GM21825 (cell line): ENCODE data around the gene UVSSA.

Experiments used
- ATAC-seq: cut with Tn5 transposase; IDR thresholded peaks from one replicate; pipeline ENCODE4 v1.9.1; 2021; ENCODE audit warnings: mild to moderate bottlenecking, moderate library complexity; ENCODE audit not compliant: unreplicated experiment

The UVSSA gene, protein sequence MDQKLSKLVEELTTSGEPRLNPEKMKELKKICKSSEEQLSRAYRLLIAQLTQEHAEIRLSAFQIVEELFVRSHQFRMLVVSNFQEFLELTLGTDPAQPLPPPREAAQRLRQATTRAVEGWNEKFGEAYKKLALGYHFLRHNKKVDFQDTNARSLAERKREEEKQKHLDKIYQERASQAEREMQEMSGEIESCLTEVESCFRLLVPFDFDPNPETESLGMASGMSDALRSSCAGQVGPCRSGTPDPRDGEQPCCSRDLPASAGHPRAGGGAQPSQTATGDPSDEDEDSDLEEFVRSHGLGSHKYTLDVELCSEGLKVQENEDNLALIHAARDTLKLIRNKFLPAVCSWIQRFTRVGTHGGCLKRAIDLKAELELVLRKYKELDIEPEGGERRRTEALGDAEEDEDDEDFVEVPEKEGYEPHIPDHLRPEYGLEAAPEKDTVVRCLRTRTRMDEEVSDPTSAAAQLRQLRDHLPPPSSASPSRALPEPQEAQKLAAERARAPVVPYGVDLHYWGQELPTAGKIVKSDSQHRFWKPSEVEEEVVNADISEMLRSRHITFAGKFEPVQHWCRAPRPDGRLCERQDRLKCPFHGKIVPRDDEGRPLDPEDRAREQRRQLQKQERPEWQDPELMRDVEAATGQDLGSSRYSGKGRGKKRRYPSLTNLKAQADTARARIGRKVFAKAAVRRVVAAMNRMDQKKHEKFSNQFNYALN

DNA sequence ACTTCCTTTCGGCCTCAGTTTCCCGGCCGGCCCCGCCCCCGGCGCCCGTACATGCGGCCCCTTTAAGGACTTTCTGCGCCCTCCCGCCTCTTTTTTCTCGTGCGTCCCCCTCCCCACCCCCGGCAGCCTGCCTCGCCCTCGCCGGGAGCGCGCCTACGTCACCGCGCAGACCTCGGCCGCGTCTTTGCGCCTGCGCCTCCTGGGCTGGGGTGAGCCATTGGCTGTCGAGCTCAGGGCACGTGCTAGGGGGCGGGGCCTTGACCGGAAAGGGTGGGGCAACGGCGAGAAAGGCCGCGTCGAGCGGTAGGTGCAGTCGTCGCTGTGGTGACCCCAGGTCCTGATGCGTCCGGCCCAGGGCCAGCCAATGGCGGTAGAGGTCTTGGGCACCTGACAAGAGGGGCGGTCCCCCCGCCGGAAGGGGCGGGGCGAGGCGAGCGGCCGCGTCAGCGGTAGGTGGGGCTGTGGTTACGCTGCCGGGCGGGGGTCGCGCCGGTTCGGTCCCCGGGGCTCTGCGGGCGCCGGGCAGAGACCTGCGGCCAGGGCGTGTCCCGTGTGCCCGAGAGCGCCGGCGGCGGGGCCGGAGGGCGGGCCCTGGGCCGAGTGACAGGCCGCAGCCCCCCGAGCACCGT is at the start of gene UVSSA:
Gene UVSSA, plus strand, starts transcription at position 428 of the 629 bp plus-strand sequence. CDS start 884 bp downstream, outside the sequence.
- peak; percentile 88 for ATAC-seq

DNA sequence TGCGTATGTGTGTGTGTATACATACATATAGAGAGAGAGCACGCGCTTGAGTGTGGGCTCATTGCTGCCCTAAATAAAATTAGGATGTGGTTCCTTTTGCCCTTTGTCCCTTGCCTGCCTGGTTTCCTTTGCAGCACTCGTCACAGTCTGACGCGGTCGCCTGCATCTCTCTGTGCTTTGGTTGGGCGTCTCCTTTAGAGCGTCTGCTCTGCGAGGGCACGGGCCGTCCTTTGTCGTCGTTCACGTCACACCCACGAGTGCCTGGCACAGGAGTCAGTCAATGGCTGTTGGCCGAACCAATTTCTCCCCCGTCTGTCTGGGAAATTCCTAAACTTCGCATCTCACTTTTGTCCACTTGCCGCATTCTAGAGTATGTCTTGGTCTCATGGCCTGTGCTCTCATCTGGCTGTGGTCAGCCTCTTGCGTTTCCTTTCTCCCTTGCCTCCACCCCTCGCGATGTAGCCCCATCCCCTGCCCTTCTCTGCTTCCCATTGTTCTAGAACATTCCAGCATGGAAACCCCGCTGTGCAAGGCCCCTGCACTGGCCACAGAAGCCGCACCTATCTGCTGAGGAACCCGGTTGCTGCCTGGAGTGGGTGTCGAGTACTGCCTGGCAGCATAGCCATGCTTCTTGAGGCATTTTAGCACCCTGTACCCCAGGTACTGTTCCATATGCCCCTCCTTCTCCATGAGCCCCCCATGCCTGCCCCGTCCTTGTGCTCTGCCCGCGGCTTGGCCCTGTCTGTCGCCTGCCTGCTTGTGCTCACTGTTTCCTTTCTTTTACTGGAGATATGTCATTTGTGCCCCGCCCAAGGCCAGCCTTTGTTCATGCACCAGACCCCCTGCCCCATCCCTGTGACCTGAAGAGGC is 49.3 kb upstream of the UVSSA start:
- no peak for ATAC-seq

DNA sequence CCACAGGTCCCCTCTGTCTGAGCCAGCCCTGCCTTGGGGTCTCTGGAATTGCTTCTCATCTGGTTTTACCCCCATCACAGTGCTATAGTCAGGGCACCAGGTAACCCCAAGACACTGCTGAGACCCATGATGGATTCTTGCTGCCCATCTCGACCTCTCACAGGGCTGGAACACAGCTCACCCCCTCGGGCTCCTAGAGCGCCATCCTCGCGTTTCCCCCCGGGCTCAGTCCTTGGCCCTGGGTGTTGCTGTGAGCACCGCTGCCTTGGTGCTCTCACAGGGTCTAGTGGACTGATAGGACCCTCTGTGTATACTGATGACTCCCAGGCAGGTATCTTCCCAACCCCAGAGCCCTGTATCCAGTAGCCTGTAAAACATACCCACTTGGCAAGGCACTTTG is 48.5 kb upstream of the UVSSA start:
- ATAC-seq = no peak

DNA sequence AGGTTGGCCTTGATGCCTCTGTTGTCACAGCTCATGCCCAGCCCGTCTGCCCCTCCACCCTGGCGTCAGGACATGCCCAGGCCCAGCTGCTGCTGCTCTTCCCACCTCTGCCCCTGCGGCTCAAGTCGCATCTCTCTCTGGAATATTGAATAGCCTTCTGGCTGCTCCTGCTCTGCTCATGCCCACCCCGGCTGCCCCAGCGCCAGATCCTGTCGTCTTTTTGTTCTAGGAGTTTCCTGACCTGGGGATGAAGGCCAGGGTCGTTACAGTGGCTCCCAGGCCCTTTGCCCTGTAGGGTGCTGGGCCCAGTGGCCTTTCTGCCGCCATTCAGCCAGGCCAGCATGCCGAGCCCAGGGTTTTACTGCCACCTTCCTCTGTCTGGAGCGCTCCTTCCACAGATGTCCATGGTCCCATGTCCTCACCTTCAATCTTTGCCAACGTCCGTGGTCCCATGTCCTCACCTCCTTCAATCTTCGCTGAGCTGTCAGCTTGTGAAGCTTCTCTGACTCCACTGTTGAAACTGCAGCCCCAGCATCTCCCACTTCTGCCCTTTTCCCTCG is 47.6 kb upstream of the UVSSA start:
- no peak for ATAC-seq

DNA sequence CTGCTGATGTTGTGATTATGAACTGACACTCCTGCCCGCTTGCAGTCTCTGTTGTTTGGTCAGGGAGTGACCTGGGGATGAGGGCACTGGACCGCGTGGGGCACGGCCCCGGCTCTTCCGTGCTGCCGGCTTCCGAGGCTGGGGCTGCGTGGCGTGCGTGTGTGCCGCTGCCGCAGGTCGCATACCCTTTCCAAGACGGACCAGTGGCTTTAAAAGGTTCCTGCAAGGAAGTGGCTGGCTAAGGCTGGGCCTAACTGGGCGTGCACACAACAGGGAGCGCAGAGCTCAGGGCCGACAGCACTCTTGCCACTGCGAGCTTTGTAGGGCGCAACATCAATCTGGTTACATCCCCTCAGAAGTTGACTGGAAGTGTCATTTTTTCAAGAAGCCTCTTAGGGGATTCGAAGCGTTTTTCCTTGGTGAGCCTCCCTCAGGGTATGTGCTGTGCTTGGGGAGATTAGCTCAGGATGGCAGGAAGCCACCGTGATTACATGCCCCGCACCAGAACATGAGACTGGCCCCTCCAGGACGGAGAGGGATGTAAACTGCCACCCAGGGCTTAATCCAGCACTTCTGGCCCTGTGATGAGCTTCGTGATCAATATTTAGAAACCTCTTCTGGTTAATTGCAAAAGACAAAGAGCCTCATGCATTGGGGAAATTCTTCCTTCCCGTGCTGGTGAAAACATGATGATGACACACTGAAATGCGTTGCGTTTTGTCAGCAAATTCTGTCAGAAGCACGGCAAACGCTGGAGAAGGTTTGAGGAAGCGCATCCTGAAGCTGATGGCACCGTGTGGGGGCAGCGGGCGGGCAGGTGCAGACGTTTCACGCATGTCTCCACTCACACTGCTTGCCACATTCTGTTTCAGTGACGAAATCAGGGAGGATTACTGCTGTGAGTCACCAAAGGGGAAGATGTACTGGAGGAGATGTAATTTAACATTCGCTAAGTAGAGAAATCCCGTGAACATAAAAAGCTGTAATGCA is 46.2 kb upstream of the UVSSA start:
- no peak for ATAC-seq

DNA sequence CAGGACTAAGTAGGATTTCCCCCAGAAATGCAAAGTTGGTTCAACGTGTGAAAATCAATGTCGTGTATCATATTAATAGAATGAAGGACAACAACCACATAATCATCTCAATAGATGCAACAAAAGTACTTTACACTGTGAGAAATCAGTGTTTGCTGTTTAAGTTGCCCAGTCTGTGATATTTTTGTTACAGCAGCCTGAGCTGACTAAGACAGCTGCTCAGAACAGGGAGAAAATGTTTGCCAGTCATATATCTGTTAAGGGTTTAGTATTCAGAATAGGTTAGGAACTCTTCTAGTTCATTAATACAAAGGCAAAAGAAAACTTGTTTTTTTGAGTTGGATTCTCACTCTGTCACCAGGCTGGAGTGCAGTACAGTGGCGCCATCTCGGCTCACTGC is 44.8 kb upstream of the UVSSA start:
- no peak for ATAC-seq

DNA sequence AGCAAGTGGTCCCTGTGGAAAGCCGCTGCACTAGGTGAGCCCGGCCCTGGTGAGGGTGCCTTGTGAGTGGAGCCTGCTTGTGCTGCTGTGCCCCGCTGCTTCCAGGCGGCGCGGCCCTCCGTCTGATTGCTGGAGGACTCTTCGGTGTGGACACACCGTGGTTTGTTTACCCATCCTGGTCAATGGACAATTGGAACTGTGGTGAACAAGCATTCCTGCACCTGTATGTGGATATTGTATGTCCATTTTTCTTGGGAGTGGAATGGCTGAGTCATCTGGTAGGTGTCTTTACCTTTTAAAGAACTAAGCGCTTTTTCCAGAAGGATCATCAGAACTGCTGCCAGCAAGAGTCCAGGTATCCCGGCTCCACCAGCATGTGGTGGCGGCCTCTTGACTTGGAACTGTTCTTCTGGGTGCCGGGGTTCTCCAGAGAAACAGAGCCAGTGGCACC is 41.7 kb upstream of the UVSSA start:
- ATAC-seq = no peak

DNA sequence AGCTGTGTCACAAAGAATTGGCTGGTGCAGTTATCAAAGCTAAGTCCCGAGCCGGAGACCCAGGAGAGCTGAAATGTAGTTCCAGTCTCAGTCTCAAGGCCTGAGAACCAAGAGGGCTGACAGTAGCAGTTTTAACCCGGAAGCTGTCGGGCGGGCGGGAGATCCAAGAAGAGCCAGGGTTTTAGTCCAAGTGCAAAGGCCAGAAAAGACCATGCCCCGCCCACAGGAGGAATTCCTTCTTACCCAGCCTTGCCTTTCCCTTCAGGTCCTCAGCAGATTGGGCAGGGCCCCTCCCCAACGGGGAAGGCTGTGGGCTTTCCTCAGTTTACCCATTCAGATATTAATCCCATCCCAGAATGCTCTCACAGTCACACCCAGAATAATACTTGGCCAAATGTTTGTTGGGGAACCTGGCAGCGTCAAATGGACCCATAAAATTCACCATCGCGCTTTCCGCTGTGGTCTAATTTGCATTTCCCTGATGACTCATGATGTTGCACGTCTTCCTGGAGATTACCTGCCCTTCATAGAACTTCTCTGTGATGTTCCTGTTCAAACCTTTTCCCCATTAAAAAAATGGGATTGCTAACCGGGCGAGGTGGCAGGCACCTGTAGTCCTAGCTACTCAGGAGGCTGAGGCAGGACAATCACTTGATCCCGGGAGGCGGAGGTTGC is 41.1 kb upstream of the UVSSA start:
- ATAC-seq = no peak

DNA sequence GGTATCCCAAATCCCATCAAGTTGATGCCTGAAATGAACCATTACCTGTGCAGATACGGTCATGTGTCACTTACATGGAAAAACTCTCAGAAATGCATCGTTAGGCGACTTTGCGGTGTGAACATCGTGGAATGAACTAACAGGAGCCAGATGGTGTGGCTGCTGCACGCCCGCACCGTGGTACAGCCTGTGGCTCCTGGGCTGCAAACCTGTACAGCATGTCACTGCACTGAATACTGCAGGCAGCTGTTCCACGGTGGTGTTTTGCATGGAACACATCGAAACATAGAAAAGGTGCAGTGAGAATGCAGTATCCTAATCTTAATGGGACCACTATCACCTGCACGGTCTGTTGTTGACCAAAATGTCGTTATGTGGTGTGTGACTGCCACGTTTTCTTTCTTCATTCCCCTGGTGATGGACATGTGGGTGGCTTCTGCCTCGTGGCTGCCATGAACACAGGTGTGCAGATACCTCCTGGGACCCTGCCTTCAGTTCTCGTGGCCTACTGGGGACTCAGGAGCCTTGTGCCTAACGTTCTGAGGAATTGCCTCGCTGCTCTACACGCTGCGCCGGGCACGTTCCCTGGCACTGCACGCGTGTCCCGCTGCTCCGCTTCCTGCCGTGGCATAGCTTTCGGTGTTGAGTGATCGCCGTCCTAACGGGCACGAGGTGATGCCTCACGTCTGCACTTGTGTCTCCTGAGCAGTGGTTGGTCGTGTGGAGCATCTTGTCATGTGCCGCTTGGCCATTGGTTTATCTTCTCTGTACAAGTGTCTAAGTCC is 38.9 kb upstream of the UVSSA start:
- no peak for ATAC-seq

DNA sequence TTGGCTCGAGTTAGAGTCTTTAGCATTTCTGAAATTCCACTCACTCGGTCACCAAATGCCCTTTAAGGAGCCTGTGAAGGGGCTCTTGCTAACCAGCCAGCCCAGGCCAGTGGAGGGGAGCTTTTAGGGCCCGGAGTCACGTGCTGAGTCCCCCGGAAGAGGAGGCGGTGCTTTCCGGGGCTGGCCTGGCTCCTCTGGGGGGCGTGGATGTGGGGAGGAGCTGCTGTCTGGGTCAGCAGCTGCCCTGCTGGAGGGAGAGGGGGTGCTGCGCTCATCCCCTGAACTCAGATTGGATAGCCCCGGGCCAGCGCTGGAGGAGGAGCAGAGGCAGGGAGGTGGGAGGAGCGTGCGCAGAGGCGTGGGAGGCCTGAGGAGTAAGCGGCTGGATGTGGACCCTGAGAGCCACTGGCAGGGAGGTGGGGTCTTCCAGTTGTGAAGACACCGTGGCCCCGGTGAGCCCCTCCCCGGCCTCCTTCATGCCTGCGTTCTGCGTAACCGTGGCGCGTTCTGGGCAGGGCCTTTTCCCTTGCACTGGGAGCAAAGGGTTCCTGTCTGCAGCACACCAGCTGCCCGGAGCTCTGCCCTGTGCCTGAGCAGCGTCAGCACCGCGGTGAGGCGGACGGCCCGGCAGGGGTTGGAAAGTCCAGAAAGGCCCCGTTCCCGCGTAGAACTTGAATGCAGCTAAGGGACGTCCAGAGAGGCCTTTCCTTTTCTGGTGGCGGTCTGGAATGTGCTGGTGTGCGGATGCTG is 37.6 kb upstream of the UVSSA start:
- peak; percentile 86 for ATAC-seq

DNA sequence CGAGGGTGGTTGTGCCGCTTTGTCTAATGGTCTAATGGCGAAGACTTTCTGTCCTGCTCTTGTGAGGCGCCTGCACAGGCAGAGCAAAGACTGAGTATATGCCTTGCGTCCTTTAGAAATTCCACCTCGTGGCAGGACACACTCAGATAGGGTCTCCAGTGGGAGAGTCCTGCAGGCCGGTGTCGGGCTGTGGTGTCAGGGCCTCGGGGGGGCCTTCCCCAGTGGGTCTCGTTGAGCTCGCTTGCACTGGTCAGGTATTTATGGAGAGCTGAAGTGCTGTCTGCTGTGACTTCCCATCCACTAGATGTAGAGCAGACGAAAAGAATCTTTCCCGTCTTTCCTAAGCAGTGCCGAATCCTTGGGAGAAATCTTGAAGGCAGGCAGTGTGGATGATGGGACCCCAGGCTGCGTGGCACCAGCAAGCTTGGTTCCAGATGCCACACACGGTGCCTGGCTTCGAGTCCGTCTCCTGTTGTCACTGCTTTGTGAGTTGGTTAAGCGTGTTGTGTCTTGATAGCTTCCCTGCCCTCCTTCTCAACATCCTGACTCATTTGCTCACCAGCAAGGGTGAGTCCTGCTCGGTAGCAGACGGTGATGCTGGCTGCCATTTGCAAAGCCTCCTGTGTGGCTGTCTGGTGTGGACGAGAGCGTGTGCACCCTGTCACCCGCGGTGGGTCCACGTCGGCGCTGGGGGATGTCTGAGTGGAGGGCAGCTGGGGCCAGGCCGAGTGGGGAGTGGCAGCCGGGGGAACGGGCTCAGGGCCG is 36.8 kb upstream of the UVSSA start:
- ATAC-seq = no peak

DNA sequence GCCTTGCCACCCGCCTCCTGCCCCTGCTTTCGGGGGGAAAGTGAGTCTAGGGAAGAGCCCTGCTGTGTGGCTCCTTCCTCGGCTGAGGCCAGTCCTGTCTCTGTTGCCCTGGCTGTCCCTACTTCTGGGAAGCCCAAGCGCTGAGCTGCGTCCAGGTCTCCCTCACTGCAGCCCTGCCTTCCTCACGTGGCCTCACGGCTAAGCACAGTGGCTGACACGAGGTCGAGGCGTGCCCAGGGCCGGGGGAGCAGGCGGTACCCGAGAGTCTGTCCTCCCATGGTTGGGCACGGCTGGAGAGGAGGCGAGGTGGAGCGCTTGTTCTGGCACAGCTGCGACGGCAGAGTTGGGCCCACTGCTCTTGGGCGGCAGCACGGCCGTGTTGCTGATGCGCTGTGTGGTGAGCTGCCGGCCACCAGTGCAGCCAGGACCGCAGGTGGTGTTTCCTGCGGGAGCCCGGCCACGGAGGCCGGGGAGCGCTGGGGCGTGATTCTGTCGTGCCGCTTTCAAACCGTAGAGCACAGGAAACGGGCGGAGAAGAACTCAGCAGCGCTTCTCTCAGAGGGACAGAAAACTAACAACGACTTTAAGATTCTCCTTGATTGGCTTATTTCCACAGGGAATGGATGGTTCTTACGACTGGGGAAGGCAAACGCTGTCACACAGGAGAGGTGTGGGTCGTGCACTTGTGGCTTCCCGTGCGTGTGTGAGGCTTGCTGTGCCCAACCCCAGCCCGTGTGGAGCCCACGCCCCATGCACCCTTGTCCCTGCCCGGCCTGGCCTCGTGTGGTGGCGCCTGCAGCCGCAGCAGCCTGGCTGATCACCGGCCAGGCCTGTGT is 36.0 kb upstream of the UVSSA start:
- no peak for ATAC-seq

DNA sequence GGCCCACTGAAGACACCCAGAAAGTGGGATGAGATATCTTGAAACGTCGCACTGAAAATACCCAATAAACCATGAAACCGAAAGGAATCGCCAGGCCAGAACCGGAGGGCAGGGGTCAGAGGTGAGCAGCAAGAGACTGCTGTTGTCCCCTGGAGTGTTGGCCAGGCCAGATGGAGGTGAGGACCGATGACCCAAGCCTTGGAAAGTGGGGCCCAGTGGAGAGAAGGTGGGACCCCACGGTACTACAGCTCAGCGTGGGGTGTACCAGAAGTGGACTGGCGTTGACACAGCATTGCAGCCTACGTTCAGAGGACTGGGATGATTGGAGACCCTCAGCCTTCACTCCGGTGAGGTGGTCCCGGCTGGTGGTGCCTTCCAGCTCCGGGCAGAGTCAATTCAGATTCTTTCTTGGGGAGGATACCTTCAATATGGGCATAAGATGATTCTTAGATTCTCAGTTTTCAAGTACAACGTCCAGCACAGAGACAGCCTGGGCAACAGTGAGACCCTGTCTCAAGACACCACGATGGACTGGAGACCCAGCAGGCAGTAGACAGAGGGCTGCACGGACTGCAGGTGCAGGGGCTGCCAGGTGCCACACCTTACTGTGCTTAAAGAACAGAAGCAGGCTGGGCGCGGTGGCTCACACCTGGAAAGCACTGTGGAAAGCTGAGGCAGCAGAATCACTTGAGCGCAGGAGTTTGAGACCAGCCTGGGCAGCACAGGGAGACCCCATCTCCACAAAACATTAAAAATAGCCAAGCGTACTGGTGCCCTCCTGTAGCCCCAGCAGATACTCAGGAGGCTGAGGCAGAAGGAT is 34.0 kb upstream of the UVSSA start:
- no peak for ATAC-seq

DNA sequence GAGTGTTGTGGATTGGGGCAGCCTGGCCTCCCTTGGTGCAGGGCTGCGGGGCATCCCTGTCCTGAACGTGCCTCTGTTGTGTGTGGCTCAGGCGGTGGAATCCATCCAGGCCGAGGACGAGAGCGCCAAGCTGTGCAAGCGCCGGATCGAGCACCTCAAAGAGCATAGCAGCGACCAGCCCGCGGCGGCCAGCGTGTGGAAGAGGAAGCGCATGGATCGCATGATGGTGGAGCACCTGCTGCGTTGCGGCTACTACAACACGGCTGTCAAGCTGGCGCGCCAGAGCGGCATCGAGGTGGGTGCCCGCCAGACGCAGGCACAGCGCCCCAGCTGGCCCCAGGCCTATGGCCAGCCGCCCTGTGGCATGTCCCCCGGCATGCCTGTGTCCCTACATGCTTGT is 31.7 kb upstream of the UVSSA start:
- no peak for ATAC-seq
